H1 (cell line): ENCODE measurements around the gene STX8. TPM values are rescaled to one million over a fixed set of nuclear protein-coding genes. Genes with fewer than 3 reads are reported as not detected.

Experiments
- CTCF ChIA-PET: fragments of 300-600 bp; sonication (Branson Sonifier 250); formaldehyde crosslinking; loops from one replicate; lab custom pipeline; 2021; ENCODE audit not compliant: partially characterized antibody; lab: Charles Lee
- POLR2A ChIA-PET: fragments of 300-600 bp; sonication (Branson Sonifier 250); formaldehyde crosslinking; loops from one replicate; lab custom pipeline; 2021; ENCODE audit warnings: inconsistent platforms; ENCODE audit not compliant: partially characterized antibody; lab: Charles Lee
- DNase-seq, 2 experiments: peaks; one replicate each; pipeline versions ENCODE4 v3.0.0 to v3.0.0-alpha.2; 2010 to 2022; ENCODE audit warnings: low spot score in 2 of 2, low read depth in 1 of 2, mixed read lengths in 1 of 2
- FAIRE-seq: peaks from 2 replicates; lab custom pipeline; 2011; peaks lifted over from hg19 to GRCh38; lab: Jason Lieb, UNC
- H2AFZ ChIP-seq: 2 replicates; pipeline ENCODE4 v1.8.1; 2012; ENCODE audit warnings: low read length, inconsistent platforms
- H2AK5ac ChIP-seq: 2 replicates; pipeline ENCODE4 v1.6.1; 2013; ENCODE audit warnings: low read depth, low read length
- H2BK120ac ChIP-seq: replicated peaks from 2 replicates; pipeline ENCODE3; 2013; ENCODE audit warnings: low read depth, low read length, inconsistent platforms
- H2BK12ac ChIP-seq: 2 replicates; pipeline ENCODE4 v1.6.1; 2013; ENCODE audit warnings: low read depth, low read length
- H2BK15ac ChIP-seq: 2 replicates; pipeline ENCODE4 v1.6.1; 2013; ENCODE audit warnings: low read length
- H2BK20ac ChIP-seq: 2 replicates; pipeline ENCODE4 v1.6.1; 2013; ENCODE audit warnings: low read length
- H2BK5ac ChIP-seq: 2 replicates; pipeline ENCODE4 v1.6.1; 2013; ENCODE audit warnings: low read depth, low read length
- H3K14ac ChIP-seq: 2 replicates; pipeline ENCODE4 v1.6.1; 2013; ENCODE audit warnings: inconsistent platforms; ENCODE audit not compliant: insufficient read length
- H3K18ac ChIP-seq: 2 replicates; pipeline ENCODE4 v1.6.1; 2013; ENCODE audit warnings: low read length; ENCODE audit errors: extremely low read depth
- H3K23ac ChIP-seq: 2 replicates; pipeline ENCODE4 v1.6.1; 2013; ENCODE audit warnings: inconsistent platforms; ENCODE audit not compliant: insufficient read length
- H3K23me2 ChIP-seq: 2 replicates; pipeline ENCODE4 v1.6.1; 2013; ENCODE audit warnings: low read depth, low read length
- H3K27ac ChIP-seq: 2 replicates; pipeline ENCODE4 v1.6.1; 2011; ENCODE audit warnings: low read depth, low read length, inconsistent platforms
- H3K27me3 ChIP-seq, 4 experiments: replicated peaks in 1 of 4; 1 replicate in 1 of 4; 2 replicates in 3 of 4; pipeline versions ENCODE4 v1.6.1 to v1.8.1; 2011 to 2013; ENCODE audit warnings: low read length in 3 of 4, mild to moderate bottlenecking in 3 of 4, inconsistent platforms in 2 of 4, mixed read lengths in 2 of 4, moderate library complexity in 1 of 4; ENCODE audit not compliant: control insufficient read depth in 3 of 4, insufficient read depth in 3 of 4; ENCODE audit errors: extremely low read depth in 1 of 4
- H3K36me3 ChIP-seq, 4 experiments: 2 replicates each; pipeline versions ENCODE4 v1.6.1 to v1.8.1; 2011 to 2013; ENCODE audit warnings: mild to moderate bottlenecking in 4 of 4, low read length in 3 of 4, moderate library complexity in 2 of 4, control low read depth in 1 of 4, inconsistent platforms in 1 of 4; ENCODE audit not compliant: insufficient read depth in 4 of 4, control insufficient read depth in 2 of 4
- H3K4ac ChIP-seq: replicated peaks from 2 replicates; pipeline ENCODE3; 2013; ENCODE audit warnings: low read length, low read depth, mixed read lengths, inconsistent platforms; ENCODE audit not compliant: insufficient read length
- H3K4me1 ChIP-seq, 4 experiments: replicated peaks in 1 of 4; 1 replicate in 1 of 4; 2 replicates in 3 of 4; pipeline versions ENCODE4 v1.6.1 to v1.8.1; 2011 to 2013; ENCODE audit warnings: low read length in 3 of 4, inconsistent platforms in 2 of 4, mixed read lengths in 1 of 4; ENCODE audit not compliant: insufficient read depth in 4 of 4, control insufficient read depth in 3 of 4
- H3K4me2 ChIP-seq, 2 experiments: 2 replicates each; pipeline versions ENCODE4 v1.6.1 to v1.8.1; 2011 to 2013; ENCODE audit warnings: low read depth in 2 of 2, low read length in 2 of 2, control low read depth in 1 of 2, inconsistent platforms in 1 of 2, mild to moderate bottlenecking in 1 of 2; ENCODE audit not compliant: insufficient read depth in 1 of 2
- H3K4me3 ChIP-seq, 4 experiments: fragments of 200-600, 300-600 bp in 1 of 4; sonication (generic), shearing (Covaris generic), sonication (Bioruptor Twin) in 1 of 4; 2 replicates each; pipeline versions ENCODE4 v1.5.1 to v1.8.1; 2011 to 2016; ENCODE audit warnings: low read length in 4 of 4, low read depth in 3 of 4, control low read depth in 2 of 4, inconsistent platforms in 2 of 4, mild to moderate bottlenecking in 2 of 4, mixed read lengths in 1 of 4, moderate library complexity in 1 of 4; ENCODE audit not compliant: insufficient read depth in 2 of 4; ENCODE audit errors: extremely low read depth in 1 of 4
- H3K56ac ChIP-seq: replicated peaks from 2 replicates; pipeline ENCODE3; 2013; ENCODE audit warnings: low read depth, mild to moderate bottlenecking, mixed read lengths, low read length, inconsistent platforms; ENCODE audit not compliant: insufficient read length
- H3K79me1 ChIP-seq: 2 replicates; pipeline ENCODE4 v1.6.1; 2013; ENCODE audit warnings: low read depth, low read length, control low read depth
- H3K79me2 ChIP-seq, 2 experiments: 2 replicates each; pipeline versions ENCODE4 v1.6.1 to v1.8.1; 2012 to 2013; ENCODE audit warnings: low read length in 2 of 2, mild to moderate bottlenecking in 2 of 2, inconsistent platforms in 1 of 2; ENCODE audit not compliant: insufficient read depth in 2 of 2, control insufficient read depth in 1 of 2
- H3K9ac ChIP-seq, 4 experiments: replicated peaks in 1 of 4; 1 replicate in 1 of 4; 2 replicates in 3 of 4; pipeline versions ENCODE4 v1.6.1 to v1.8.1; 2011 to 2013; ENCODE audit warnings: low read depth in 3 of 4, low read length in 3 of 4, control low read depth in 2 of 4, mild to moderate bottlenecking in 2 of 4, moderate library complexity in 2 of 4, inconsistent platforms in 1 of 4; ENCODE audit errors: extremely low read depth in 1 of 4
- H3K9me3 ChIP-seq, 2 experiments: 2 replicates each; pipeline versions ENCODE4 v1.6.1 to v1.8.1; 2012 to 2013; ENCODE audit warnings: mild to moderate bottlenecking in 2 of 2, moderate library complexity in 2 of 2, control low read depth in 1 of 2, inconsistent platforms in 1 of 2, low read depth in 1 of 2, low read length in 1 of 2, mixed read lengths in 1 of 2; ENCODE audit not compliant: insufficient read depth in 2 of 2
- H4K20me1 ChIP-seq, 2 experiments: replicated peaks in 1 of 2; 2 replicates each; pipeline versions ENCODE3 to v1.8.1; 2011 to 2013; ENCODE audit warnings: inconsistent platforms in 2 of 2, low read length in 2 of 2, mild to moderate bottlenecking in 1 of 2; ENCODE audit not compliant: insufficient read depth in 2 of 2, control insufficient read depth in 1 of 2
- H4K5ac ChIP-seq: 2 replicates; pipeline ENCODE4 v1.6.1; 2013; ENCODE audit warnings: low read length, low read depth, mixed read lengths, inconsistent platforms; ENCODE audit not compliant: insufficient read length
- H4K8ac ChIP-seq: 2 replicates; pipeline ENCODE4 v1.8.0; 2013; ENCODE audit warnings: mild to moderate bottlenecking, moderate library complexity, low read length, inconsistent platforms; ENCODE audit not compliant: insufficient read depth; ENCODE audit errors: extremely low read depth
- H4K91ac ChIP-seq: replicated peaks from 2 replicates; pipeline ENCODE3; 2013; ENCODE audit warnings: low read length, mixed read lengths, inconsistent platforms; ENCODE audit not compliant: insufficient read length
- CHD2 ChIP-seq: IDR thresholded peaks from 2 replicates; pipeline ENCODE4 v1.6.1; 2012; ENCODE audit warnings: low read length, improper control_type of control experiment
- POLR2A ChIP-seq, 2 experiments: IDR thresholded peaks; 1 replicate in 1 of 2; 2 replicates in 1 of 2; pipeline ENCODE4 v1.6.1; 2011; ENCODE audit warnings: low read depth in 2 of 2, low read length in 2 of 2, mild to moderate bottlenecking in 2 of 2; ENCODE audit errors: control extremely low read depth in 1 of 2
- TCF12 ChIP-seq: IDR thresholded peaks from 2 replicates; pipeline ENCODE4 v1.6.1; 2011; ENCODE audit warnings: low read depth, mild to moderate bottlenecking, low read length
- USF2 ChIP-seq: IDR thresholded peaks from 2 replicates; pipeline ENCODE4 v1.6.1; 2011; ENCODE audit warnings: low read length, improper control_type of control experiment
- YY1 ChIP-seq: IDR thresholded peaks from 2 replicates; pipeline ENCODE4 v1.6.1; 2011; ENCODE audit warnings: low read depth, mild to moderate bottlenecking, low read length
- WGBS, 2 experiments: shearing (Covaris generic) in 1 of 2; methylation state at CpG; one replicate each; pipeline versions ENCODE4 v1.1.6 to v1.1.7; 2013 to 2015; ENCODE audit warnings: low lambda C conversion rate in 2 of 2, mixed read lengths in 2 of 2, inconsistent platforms in 1 of 2, low coverage in 1 of 2, missing lambda C conversion rate in 1 of 2; ENCODE audit not compliant: insufficient replicate concordance in 2 of 2, insufficient coverage in 1 of 2, insufficient read length in 1 of 2; ENCODE audit errors: extremely low coverage in 1 of 2, missing lambda C conversion rate in 1 of 2; 5-methylcytosine and 5-hydroxymethylcytosine counted together
- polyA plus RNA-seq, 7 experiments: library from polyadenylated mRNA; depleted of rRNA in 3 of 7; stranded (reverse) in 5 of 7; unstranded in 2 of 7; fragments of >200 nt in 5 of 7; fragments of 200-250 nt in 2 of 7; gene quantifications; 1 replicate in 5 of 7; 2 replicates in 1 of 7; 4 replicates in 1 of 7; pipeline versions ENCODE4 v1.2.1 to v1.2.3, GENCODE V29; 2011 to 2013; ENCODE audit warnings: missing spikeins in 2 of 7, mixed read lengths in 2 of 7
- total RNA-seq: library from RNA; stranded (reverse); fragmentation: NEBNext Ultra II Directional; extraction: Animal tissue kit (Norgen Biotek cat#: 25700); gene quantifications from 2 replicates; pipeline ENCODE4 v1.2.1, GENCODE V29; 2021

The STX8 gene
- total and polyA plus RNA-seq, 2 of the 8 experiments (the other 6 are each of a cell fraction or from before 2014, with no cell fraction given): 22.8 to 42.5 TPM

DNA sequence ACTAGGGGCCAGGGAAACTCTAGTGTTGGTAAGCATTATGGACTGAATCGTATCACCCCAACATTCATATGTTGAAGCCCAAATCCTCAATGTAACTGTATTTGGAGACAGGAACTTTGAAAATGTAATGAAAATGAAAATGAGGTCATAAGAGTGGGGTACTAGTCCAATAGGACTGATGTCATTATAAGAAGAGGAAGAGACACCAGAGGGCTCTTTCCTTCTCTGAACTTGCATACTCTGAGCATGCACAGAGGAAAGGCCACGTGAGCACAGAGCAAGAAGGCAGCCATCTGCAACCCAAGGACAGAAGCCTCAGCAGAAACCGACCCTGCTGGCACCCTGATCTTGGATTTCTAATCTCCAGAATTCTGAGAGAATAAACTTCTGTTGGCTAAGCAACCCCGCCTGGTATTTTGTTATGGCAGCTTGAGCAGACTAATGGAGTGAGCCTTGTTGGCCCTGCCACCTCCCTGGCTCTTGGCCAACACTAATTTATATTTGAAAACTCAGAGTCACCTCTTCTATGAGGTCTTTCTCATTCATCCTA, 280.9 kb downstream of the STX8 start:
- H3K23ac ChIP-seq: no peak overlapping the region
- H2BK12ac ChIP-seq: no peak overlapping the region
- H3K18ac ChIP-seq: no peak overlapping the region
- no peak overlapping the region for H3K14ac ChIP-seq
- no peak overlapping the region for H2AK5ac ChIP-seq
- CTCF ChIA-PET: no interaction called here
- no peaks in the 10 kb centered on the region for H3K9me3 ChIP-seq
- no peaks in the 10 kb centered on the region for H3K36me3 ChIP-seq
- WGBS, 2 experiments: 88% methylated on average over 4 of the region's 4 CpGs; no CpG with 5 or more reads in 1 of the 2 experiments
- H3K9ac ChIP-seq: no peak overlapping the region
- no peak overlapping the region for H2BK120ac ChIP-seq
- H2BK20ac ChIP-seq: no peak overlapping the region
- no peak for FAIRE-seq
- TF ChIP-seq USF2 (no peak), CHD2 (no peak), POLR2A (IDR thresholded peaks at IDR 0.05; ENCODE audit: control extremely low read depth in 1 of 2, low read depth in 2 of 2, low read length in 2 of 2) (no peak), TCF12 (no peak), YY1 (no peak)
- no peak overlapping the region for H3K4ac ChIP-seq
- H3K4me3 ChIP-seq: no peak overlapping the region
- H3K56ac ChIP-seq: no peak overlapping the region
- H4K5ac ChIP-seq: no peak overlapping the region
- H2AFZ ChIP-seq: no peak overlapping the region
- no peaks in the 10 kb centered on the region for H4K20me1 ChIP-seq
- no peaks in the 10 kb centered on the region for H3K79me2 ChIP-seq
- no peaks in the 10 kb centered on the region for H3K23me2 ChIP-seq
- H3K79me1 ChIP-seq: no peaks in the 10 kb centered on the region; the same call in 1 of the 2 replicates
- H3K27ac ChIP-seq: no peak overlapping the region
- H3K4me1 ChIP-seq: no peaks in the 10 kb centered on the region
- POLR2A ChIA-PET: no interaction called here
- no peak overlapping the region for H2BK5ac ChIP-seq
- no peak overlapping the region for H3K4me2 ChIP-seq
- no peak for DNase-seq
- no peak overlapping the region for H2BK15ac ChIP-seq
- no peaks in the 10 kb centered on the region for H3K27me3 ChIP-seq
- no peak overlapping the region for H4K8ac ChIP-seq
- H4K91ac ChIP-seq: no peak overlapping the region
